HepG2 (cell line): ENCODE results near the gene PIK3R1. TPM values are rescaled to one million over a fixed set of nuclear protein-coding genes. Genes with fewer than 3 reads are reported as not detected.

Source experiments
- ATAC-seq: fragments of 200-7000 bp; cut with Tn5 transposase; 3 replicates; pipeline ENCODE4 v1.9.1; 2020; ENCODE audit warnings: mild to moderate bottlenecking, moderate library complexity
- BruUV-seq: library from RNA; stranded (reverse); fragments of 400-500 nt; replicated peaks from 2 replicates; lab custom pipeline; 2021; lab: Mats Ljungman, UMichigan
- CTCF ChIA-PET: fragments of 300-600 bp; formaldehyde crosslinking; extraction: SDS; loops from one replicate; lab custom pipeline; 2021; ENCODE audit warnings: low total read pairs, inconsistent platforms, low intra/inter-chr PET ratio; lab: Yijun Ruan, JAX
- POLR2A ChIA-PET: fragments of 350-600 bp; sonication (Branson Sonifier 250); formaldehyde crosslinking; loops from one replicate; lab custom pipeline; 2020; ENCODE audit warnings: antibody characterized with exemption, inconsistent platforms; lab: Yijun Ruan, JAX
- DNase-seq: peaks from one replicate; pipeline ENCODE4 v3.0.0-alpha.2; 2015; ENCODE audit warnings: low spot score
- FAIRE-seq: peaks from 3 replicates; lab custom pipeline; 2011; peaks lifted over from hg19 to GRCh38; lab: Jason Lieb, UNC
- H2AFZ ChIP-seq: one replicate; pipeline ENCODE4 v1.6.1; 2011; ENCODE audit warnings: low read length, inconsistent platforms
- H3K27ac ChIP-seq: fragments of 300-600 bp; 3 replicates; pipeline ENCODE4 v1.8.0; 2011; ENCODE audit warnings: mixed run types, mild to moderate bottlenecking, mixed read lengths, low read length, inconsistent platforms; ENCODE audit not compliant: insufficient read depth; ENCODE audit errors: extremely low read length
- H3K27me3 ChIP-seq, 2 experiments: fragments of 200-600 bp in 1 of 2; 2 replicates in 1 of 2; 3 replicates in 1 of 2; pipeline versions ENCODE4 v1.6.0 to v1.8.0; 2011; ENCODE audit warnings: low read length in 2 of 2, mild to moderate bottlenecking in 2 of 2, moderate library complexity in 2 of 2, inconsistent platforms in 1 of 2; ENCODE audit not compliant: insufficient read depth in 2 of 2, control insufficient read depth in 1 of 2
- H3K36me3 ChIP-seq, 2 experiments: fragments of 200-600 bp in 1 of 2; replicated peaks in 1 of 2; 2 replicates in 1 of 2; 3 replicates in 1 of 2; pipeline versions ENCODE4 v1.5.1 to v1.8.0; 2011; ENCODE audit warnings: low read length in 2 of 2, inconsistent platforms in 1 of 2; ENCODE audit not compliant: insufficient read depth in 2 of 2, control insufficient read depth in 1 of 2
- H3K4me1 ChIP-seq: 2 replicates; pipeline ENCODE4 v1.5.1; 2012; ENCODE audit warnings: low read length, inconsistent platforms; ENCODE audit not compliant: insufficient read depth
- H3K4me2 ChIP-seq: 2 replicates; pipeline ENCODE4 v1.6.0; 2011; ENCODE audit warnings: low read depth, low read length, inconsistent platforms
- H3K4me3 ChIP-seq, 3 experiments: fragments of 200-600 bp in 1 of 3; sonication (generic), shearing (Covaris generic) in 1 of 3; replicated peaks in 1 of 3; 2 replicates each; pipeline ENCODE4 v1.5.1; 2011 to 2016; ENCODE audit warnings: low read length in 3 of 3, inconsistent platforms in 2 of 3, low read depth in 2 of 3, mild to moderate bottlenecking in 2 of 3, control low read depth in 1 of 3, mixed read lengths in 1 of 3; ENCODE audit not compliant: insufficient read depth in 1 of 3
- H3K79me2 ChIP-seq: one replicate; pipeline ENCODE4 v1.6.1; 2011; ENCODE audit warnings: low read length, inconsistent platforms; ENCODE audit not compliant: insufficient read depth
- H3K9ac ChIP-seq: 2 replicates; pipeline ENCODE4 v1.6.0; 2011; ENCODE audit warnings: mild to moderate bottlenecking, low read depth, low read length, inconsistent platforms; ENCODE audit not compliant: insufficient read depth
- H3K9me3 ChIP-seq: 2 replicates; pipeline ENCODE4 v1.5.1; 2012; ENCODE audit warnings: mild to moderate bottlenecking, low read length
- H4K20me1 ChIP-seq: 2 replicates; pipeline ENCODE4 v1.6.0; 2011; ENCODE audit warnings: inconsistent platforms, mild to moderate bottlenecking, low read length, moderate library complexity; ENCODE audit not compliant: insufficient read depth
- CREM ChIP-seq, 2 experiments: sonication (generic) in 1 of 2; formaldehyde crosslinking in 1 of 2; IDR thresholded peaks; 2 replicates each; pipeline versions ENCODE4 v1.4.0 to v1.6.1; 2016 to 2020; ENCODE audit warnings: antibody characterized with exemption in 1 of 2, mild to moderate bottlenecking in 1 of 2, missing genetic modification reagents in 1 of 2
- IKZF1 ChIP-seq: fragments of 450-650 bp; IDR thresholded peaks from 2 replicates; pipeline ENCODE4 v1.7.1; 2016
- SATB2 ChIP-seq: sonication (generic); formaldehyde crosslinking; IDR thresholded peaks from 2 replicates; pipeline ENCODE4 v1.5.0; 2020; ENCODE audit warnings: missing genetic modification reagents
- UBTF ChIP-seq: sonication (generic); formaldehyde crosslinking; IDR thresholded peaks from 2 replicates; pipeline ENCODE4 v1.4.0; 2020; ENCODE audit warnings: mild to moderate bottlenecking, missing genetic modification reagents
- ZBTB34 ChIP-seq: sonication (generic); formaldehyde crosslinking; IDR thresholded peaks from 2 replicates; pipeline ENCODE4 v1.8.0; 2022; ENCODE audit warnings: mild to moderate bottlenecking, missing genetic modification reagents
- ZEB1 ChIP-seq: IDR thresholded peaks from 2 replicates; pipeline ENCODE4 v1.6.1; 2012; ENCODE audit warnings: mild to moderate bottlenecking, low read depth, inconsistent platforms; ENCODE audit not compliant: insufficient replicate concordance
- ZMYM4 ChIP-seq: sonication (generic); formaldehyde crosslinking; IDR thresholded peaks from 2 replicates; pipeline ENCODE4 v1.8.1; 2023; ENCODE audit warnings: mild to moderate bottlenecking, missing genetic modification reagents
- ZNF407 ChIP-seq: sonication (generic); formaldehyde crosslinking; IDR thresholded peaks from one replicate; pipeline ENCODE4 v1.5.1; 2020; ENCODE audit warnings: mild to moderate bottlenecking, missing genetic modification reagents; ENCODE audit errors: not compliant biosample characterization
- ZNF597 ChIP-seq: sonication (generic); formaldehyde crosslinking; IDR thresholded peaks from 2 replicates; pipeline ENCODE4 v1.5.0; 2020; ENCODE audit warnings: missing genetic modification reagents
- WGBS: methylation state at CpG from one replicate; pipeline ENCODE4 v1.1.6; 2017; ENCODE audit warnings: low lambda C conversion rate; 5-methylcytosine and 5-hydroxymethylcytosine counted together
- in situ Hi-C: cut with HindIII; loops from 2 replicates; pipeline ENCODE4 v1.10.0; 2017; ENCODE audit warnings: low pct_unique_long_range_greater_than_20kb; ENCODE audit not compliant: extremely low pct_ligation_motif_present
- intact Hi-C: fragments of 100-400 bp; cut with micrococcal nuclease; formaldehyde crosslinking; loops from one replicate; pipeline ENCODE4 v1.10.0; 2022; ENCODE audit not compliant: unreplicated experiment
- polyA plus RNA-seq, 8 experiments: library from polyadenylated mRNA; depleted of rRNA in 3 of 8; stranded (reverse) in 7 of 8; unstranded in 1 of 8; fragments of >200 nt; fragmentation: Illumina TruSeq in 4 of 8; extraction: Trizol in 4 of 8; gene quantifications; 2 replicates each; pipeline versions ENCODE4 v1.2.1 to v1.2.3, GENCODE V29; 2011 to 2016; ENCODE audit warnings: low read depth in 4 of 8, missing spikeins in 1 of 8, mixed read lengths in 1 of 8; ENCODE audit not compliant: insufficient read depth in 1 of 8
- total RNA-seq, 5 experiments: library from RNA; depleted of rRNA; stranded (reverse); fragments of >200 nt; fragmentation: Illumina TruSeq; extraction: Trizol; gene quantifications; 2 replicates each; pipeline ENCODE4 v1.2.3, GENCODE V29; 2016; ENCODE audit warnings: low read depth in 1 of 5

PIK3R1 gene
- total and polyA plus RNA-seq, 2 of the 13 experiments (the other 11 are each of a cell fraction or from before 2014, with no cell fraction given) = 8.4 to 21.3 TPM

GRCh38 chr5:68187268-68188055, 28.1 kb upstream of the PIK3R1 start:
- POLR2A ChIA-PET = no interaction called here

More at GRCh38 chr5:68187268-68188055, 28.1 kb upstream of the PIK3R1 start:
- intact Hi-C loops = no loop called here
- BruUV-seq = no TSS peak
- Histone ChIP-seq H3K27me3 (no peaks in the 10 kb centered on the region), H3K9ac (no peak overlapping the region), H3K9me3 (no peaks in the 10 kb centered on the region), H3K27ac (no peak overlapping the region), H2AFZ (no peak overlapping the region), H3K4me3 (no peak overlapping the region), H3K4me2 (no peak overlapping the region), H4K20me1 (no peaks in the 10 kb centered on the region), H3K4me1 (peaks cover 30% of the 10 kb centered on the region), H3K36me3 (no peaks in the 10 kb centered on the region), H3K79me2 (no peaks in the 10 kb centered on the region)
- in situ Hi-C loops = no loop called here
- no peak for TF ChIP-seq ZMYM4
- no peak for TF ChIP-seq ZNF597 (CRISPR knock-in tag)
- TF ChIP-seq IKZF1 = no peak
- TF ChIP-seq SATB2 = no peak
- TF ChIP-seq UBTF (CRISPR knock-in tag) = no peak
- no peak for TF ChIP-seq CREM (IDR thresholded peaks at IDR 0.05)
- no peak for TF ChIP-seq CREM (CRISPR knock-in tag; IDR thresholded peaks at IDR 0.05)
- TF ChIP-seq ZEB1 = no peak
- TF ChIP-seq ZBTB34 (CRISPR knock-in tag) = no peak
- no peak for TF ChIP-seq ZNF407 (CRISPR knock-in tag)
- ATAC-seq (no peak), FAIRE-seq (no peak), DNase-seq (no peak)
- CTCF ChIA-PET = no interaction called here
- 80% methylated on average over 29 of the region's 34 CpGs for WGBS
